ENCODE results near the gene MAP2K5. TPM values are rescaled to one million over a fixed set of nuclear protein-coding genes. Genes with fewer than 3 reads are reported as not detected.

MAP2K5 gene
- total and polyA plus RNA-seq, 9 of the 15 experiments (the other 6 are each of a cell fraction or from before 2014, with no cell fraction given) = 0.41 to 16.5 (median 7.5) TPM

DNA sequence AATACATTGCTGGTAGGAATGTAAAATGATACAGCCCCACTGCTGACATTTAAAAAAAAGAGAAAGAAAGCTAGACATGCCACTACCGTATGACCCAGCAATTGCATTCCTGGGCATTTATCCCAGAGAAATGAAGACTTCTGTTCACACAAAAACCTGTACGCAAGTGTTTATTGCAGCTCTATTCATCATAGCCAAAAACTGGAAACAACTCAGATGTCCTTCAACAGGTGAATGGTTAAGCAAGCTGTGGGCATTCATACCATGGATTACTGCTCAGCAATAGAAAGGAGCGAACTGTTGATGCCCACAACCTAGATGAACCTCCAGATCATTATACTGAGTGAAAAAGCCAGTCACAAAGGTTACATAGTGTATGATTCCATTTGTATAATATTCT lies 132.5 kb downstream of the MAP2K5 start (continued):
- no peak for TF ChIP-seq ZNF224 (CRISPR knock-in tag; IDR thresholded peaks at IDR 0.05)

DNA sequence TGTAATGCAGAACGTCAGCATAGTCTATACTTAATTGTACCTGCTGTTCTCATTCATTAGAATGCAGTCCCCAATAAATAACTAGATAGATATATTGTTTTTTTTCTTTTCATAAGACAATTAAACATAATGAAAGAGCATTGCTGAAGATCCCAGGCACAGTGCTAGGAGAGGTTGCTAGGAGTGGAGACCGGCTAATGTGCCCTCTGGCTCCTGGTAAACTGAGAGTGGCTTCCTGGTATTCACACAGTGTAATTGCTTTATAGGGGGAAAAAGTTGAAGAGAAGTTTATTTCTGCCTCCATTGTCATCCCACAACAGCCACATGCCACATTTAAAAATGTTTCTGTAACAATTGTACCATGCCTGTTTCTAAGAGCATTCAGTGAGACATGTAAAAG lies 135.6 kb downstream of the MAP2K5 start:
- Histone ChIP-seq H3K9ac (ENCODE audit: insufficient read depth in 1 of 2, low read depth in 2 of 2, low read length in 2 of 2) (no peak overlapping the region), H3K4me2 (ENCODE audit: insufficient read depth, low read length) (no peak overlapping the region), H3K79me2 (ENCODE audit: control insufficient read depth, insufficient read depth, low read length) (no peaks in the 10 kb centered on the region), H3K36me3 (ENCODE audit: control insufficient read depth, insufficient read depth, low read length) (no peaks in the 10 kb centered on the region), H3K27ac (ENCODE audit: extremely low read depth, low read depth, low read length) (no peak overlapping the region), H4K20me1 (replicated peaks; ENCODE audit: control insufficient read depth, insufficient read depth, low read length) (no peaks in the 10 kb centered on the region), H3K4me3 (no peak overlapping the region), H3K9me1 (ENCODE audit: control insufficient read depth, insufficient read depth, low read length) (no peaks in the 10 kb centered on the region), H3K27me3 (ENCODE audit: control insufficient read depth in 2 of 2, insufficient read depth in 2 of 2, low read length in 2 of 2) (no peaks in the 10 kb centered on the region), H2AFZ (ENCODE audit: low read depth, low read length) (no peak overlapping the region), H3K4me1 (replicated peaks in 1 of 2; ENCODE audit: control insufficient read depth in 2 of 2, insufficient read depth in 2 of 2, low read length in 2 of 2) (peaks cover 0 to 6% of the 10 kb centered on the region in 2 experiments; a peak in 2 of 5 replicates), H3K9me3 (replicated peaks; ENCODE audit: control insufficient read depth, insufficient read depth, low read depth, low read length) (no peaks in the 10 kb centered on the region)
- no TSS peak for BruUV-seq (replicated peaks)
- POLR2A ChIA-PET = no interaction called here
- WGBS (ENCODE audit: insufficient coverage, low coverage, missing lambda C conversion rate) = 52% methylated on average over 2 of the region's 2 CpGs
- CTCF ChIA-PET (ENCODE audit: low intra/inter-chr PET ratio) = no interaction called here
- no peak for DNase-seq (ENCODE audit: extremely low read depth in 1 of 4, low spot score in 3 of 4)
- no peak for TF ChIP-seq ZC3H4 (CRISPR knock-in tag; IDR thresholded peaks at IDR 0.05; ENCODE audit: borderline replicate concordance)
- TF ChIP-seq ZNF12 (CRISPR knock-in tag; IDR thresholded peaks at IDR 0.05) = no peak
- TF ChIP-seq ELF2 (CRISPR knock-in tag; IDR thresholded peaks at IDR 0.05) = no peak
- TF ChIP-seq HNRNPL (IDR thresholded peaks at IDR 0.05; ENCODE audit: low read depth, low read length) = no peak
- no peak for TF ChIP-seq CBFA2T2 (conservative IDR thresholded peaks at IDR 0.05)
- FAIRE-seq = no peak
- intact Hi-C loops (cut with micrococcal nuclease) = no loop called here
- in situ Hi-C loops (cut with MboI) = no loop called here
- ATAC-seq = no peak
